BE2C (cell line): Measurements from ENCODE around the gene SLCO1B1.

ENCODE experiments used
- DNase-seq: peaks from one replicate; pipeline ENCODE4 v3.0.0-alpha.2; 2020
- H3K27me3 ChIP-seq: fragments of 250-450 bp; sonication (Bioruptor Pico); 2 replicates; pipeline ENCODE4 v1.5.1; 2020; ENCODE audit warnings: mild to moderate bottlenecking
- H3K36me3 ChIP-seq: fragments of 250-450 bp; sonication (Bioruptor Pico); 2 replicates; pipeline ENCODE4 v1.5.1; 2020; ENCODE audit warnings: mild to moderate bottlenecking
- H3K4me1 ChIP-seq: fragments of 250-450 bp; sonication (Bioruptor Pico); 2 replicates; pipeline ENCODE4 v1.5.1; 2020
- H3K4me3 ChIP-seq: 2 replicates; pipeline ENCODE4 v1.5.1; 2011; ENCODE audit warnings: low read depth, low read length
- H3K9me3 ChIP-seq: fragments of 250-450 bp; sonication (Bioruptor Pico); 2 replicates; pipeline ENCODE4 v1.5.1; 2020
- CTCF ChIP-seq: IDR thresholded peaks from 2 replicates; pipeline ENCODE4 v1.5.1; 2012; ENCODE audit warnings: mild to moderate bottlenecking, low read depth, low read length

Gene SLCO1B1

GRCh38 chr12:21239866-21240265 lies 108.9 kb downstream of the SLCO1B1 start:
- no peaks in the 10 kb centered on the region for H3K4me1 ChIP-seq

GRCh38 chr12:21248679-21249078 lies 117.7 kb downstream of the SLCO1B1 start:
- H3K36me3 ChIP-seq, result no peaks in the 10 kb centered on the region
- no peaks in the 10 kb centered on the region for H3K9me3 ChIP-seq
- no peaks in the 10 kb centered on the region for H3K27me3 ChIP-seq
- no peak for DNase-seq
- H3K4me1 ChIP-seq, result no peaks in the 10 kb centered on the region
- peak; percentile 11 for TF ChIP-seq CTCF
- H3K4me3 ChIP-seq, result no peak overlapping the region

More at GRCh38 chr12:21239866-21240265, 108.9 kb downstream of the SLCO1B1 start:
- Histone ChIP-seq H3K4me3 (no peak overlapping the region), H3K27me3 (no peaks in the 10 kb centered on the region), H3K9me3 (no peaks in the 10 kb centered on the region), H3K36me3 (no peaks in the 10 kb centered on the region)
- DNase-seq, result no peak
- TF ChIP-seq CTCF, result no peak

DNA sequence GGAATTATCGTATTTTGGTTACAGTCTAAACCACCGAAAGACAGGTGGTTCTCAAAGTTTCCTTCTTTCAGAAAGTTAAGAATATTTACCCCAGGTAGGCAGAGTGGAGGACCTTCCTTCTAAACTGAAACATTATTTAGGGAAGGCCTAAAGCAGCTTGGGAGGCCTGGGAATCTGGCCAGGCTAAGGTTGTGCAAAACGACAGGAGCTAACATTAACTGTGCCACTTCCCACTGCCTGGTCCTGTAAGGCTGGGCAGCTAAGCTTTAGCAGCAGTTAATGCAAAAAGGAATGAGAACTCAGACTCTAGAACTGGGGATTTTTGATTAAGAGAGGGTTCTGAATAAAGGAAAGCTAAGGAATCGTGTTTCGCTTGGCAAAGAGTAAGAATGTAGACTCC lies 121.1 kb downstream of the SLCO1B1 start:
- DNase-seq, result no peak
- H3K27me3 ChIP-seq, result no peaks in the 10 kb centered on the region
- TF ChIP-seq CTCF, result no peak
- H3K36me3 ChIP-seq, result no peaks in the 10 kb centered on the region
- no peaks in the 10 kb centered on the region; the same call in 1 of the 2 replicates for H3K9me3 ChIP-seq
- no peaks in the 10 kb centered on the region for H3K4me1 ChIP-seq
- H3K4me3 ChIP-seq, result no peak overlapping the region

GRCh38 chr12:21257172-21257571 lies 126.2 kb downstream of the SLCO1B1 start:
- Histone ChIP-seq H3K9me3 (no peaks in the 10 kb centered on the region; the same call in 1 of the 2 replicates), H3K36me3 (no peaks in the 10 kb centered on the region), H3K27me3 (no peaks in the 10 kb centered on the region), H3K4me3 (no peak overlapping the region), H3K4me1 (no peaks in the 10 kb centered on the region)
- DNase-seq, result no peak
- no peak for TF ChIP-seq CTCF

DNA sequence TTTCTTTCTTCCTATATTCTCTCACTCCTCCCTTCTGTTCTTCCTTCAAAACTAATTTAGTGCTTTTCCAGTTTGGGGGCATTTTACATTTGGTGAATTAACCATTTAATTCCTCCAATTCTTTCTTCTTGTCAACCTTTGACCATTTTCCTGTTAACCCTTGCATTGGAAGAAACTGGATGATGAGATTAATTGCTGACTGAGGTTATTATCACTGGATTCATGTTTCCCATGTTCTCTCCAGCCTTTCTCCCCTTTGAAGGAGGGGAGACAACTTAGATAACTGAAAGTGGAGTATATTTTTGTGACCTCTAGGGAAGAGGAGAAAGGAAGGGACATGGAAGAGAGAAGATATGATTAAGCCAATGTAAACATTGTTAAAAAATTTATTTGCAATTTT lies 133.2 kb downstream of the SLCO1B1 start:
- no peak for TF ChIP-seq CTCF
- Histone ChIP-seq H3K27me3 (no peaks in the 10 kb centered on the region), H3K4me1 (no peaks in the 10 kb centered on the region), H3K4me3 (no peak overlapping the region), H3K36me3 (no peaks in the 10 kb centered on the region), H3K9me3 (no peaks in the 10 kb centered on the region)
- DNase-seq, result no peak

GRCh38 chr12:21265932-21266331 lies 134.9 kb downstream of the SLCO1B1 start:
- Histone ChIP-seq H3K4me3 (no peak overlapping the region), H3K27me3 (no peaks in the 10 kb centered on the region), H3K4me1 (no peaks in the 10 kb centered on the region), H3K9me3 (no peaks in the 10 kb centered on the region), H3K36me3 (no peaks in the 10 kb centered on the region)
- DNase-seq, result no peak
- no peak for TF ChIP-seq CTCF
